Aorta (tissue), 5 donors: ENCODE data around the gene LSAMP. TPM values are rescaled to one million over a fixed set of nuclear protein-coding genes. Genes with fewer than 3 reads are reported as not detected.

Source experiments
- ATAC-seq: fragments of 200-7000 bp; cut with Tn5 transposase; one replicate; pipeline ENCODE4 v1.9.1; 2022; ENCODE audit warnings: moderate library complexity; ENCODE audit not compliant: low FRiP score
- DNase-seq, 2 donors: peaks; one replicate each; pipeline ENCODE4 v3.0.0-alpha.2; 2020
- H3K27ac ChIP-seq, 2 donors: one replicate each; pipeline ENCODE4 v1.5.1; 2013; ENCODE audit warnings: low read length in 2 of 2, mild to moderate bottlenecking in 2 of 2, moderate library complexity in 2 of 2, control low read depth in 1 of 2, inconsistent platforms in 1 of 2, low read depth in 1 of 2
- H3K27me3 ChIP-seq, 2 donors: one replicate each; pipeline ENCODE4 v1.6.1; 2013; ENCODE audit warnings: control low read depth in 1 of 2, low read length in 1 of 2, mild to moderate bottlenecking in 1 of 2, moderate library complexity in 1 of 2; ENCODE audit not compliant: insufficient read depth in 2 of 2, control insufficient read depth in 1 of 2
- H3K36me3 ChIP-seq, 2 donors: one replicate each; pipeline ENCODE4 v1.6.1; 2013; ENCODE audit warnings: control low read depth in 1 of 2, low read length in 1 of 2, mild to moderate bottlenecking in 1 of 2; ENCODE audit not compliant: insufficient read depth in 2 of 2, control insufficient read depth in 1 of 2
- H3K4me1 ChIP-seq, 2 donors: one replicate each; pipeline ENCODE4 v1.6.1; 2013; ENCODE audit warnings: low read length in 2 of 2, control low read depth in 1 of 2, mild to moderate bottlenecking in 1 of 2, moderate library complexity in 1 of 2; ENCODE audit not compliant: insufficient read depth in 2 of 2, control insufficient read depth in 1 of 2
- H3K4me3 ChIP-seq, 2 donors: one replicate each; pipeline ENCODE4 v1.5.1; 2013; ENCODE audit warnings: low read length in 2 of 2, control low read depth in 1 of 2, mild to moderate bottlenecking in 1 of 2
- H3K9me3 ChIP-seq: one replicate; pipeline ENCODE4 v1.6.1; 2013; ENCODE audit warnings: mild to moderate bottlenecking, low read length; ENCODE audit not compliant: control insufficient read depth
- WGBS, 2 donors: extraction: QIAGEN DNeasy Blood & Tissue Kit; methylation state at CpG; one replicate each; pipeline ENCODE4 v1.1.7; 2013; 5-methylcytosine and 5-hydroxymethylcytosine counted together
- intact Hi-C, 2 donors: fragments of 100-400 bp; cut with DNase I; formaldehyde crosslinking; loops; one replicate each; pipeline versions ENCODE4 v1.14.2 to v1.15.0; 2022
- polyA plus RNA-seq, 2 donors: library from polyadenylated mRNA; stranded (reverse); fragments of 200-250 nt; gene quantifications; one replicate each; pipeline ENCODE4 v1.2.3, GENCODE V29; 2013
- total RNA-seq, 2 donors: library from RNA; stranded (reverse); fragmentation: NEBNext Ultra II Directional; extraction: Animal tissue kit (Norgen Biotek cat#: 25700); gene quantifications; one replicate each; pipeline ENCODE4 v1.2.1, GENCODE V29; 2021
- donor health status: healthy with polysubstance abuse.
- donor health status: Bipolar disorder and iron deficiency.
- donor health status: DM: no; HTN: no; CAD: no.
- donor health status: DM: no; HTN: no; CAD: no.
- donor health status: DM: yes; HTN: yes; CAD: no.

The LSAMP gene
- total and polyA plus RNA-seq, 4 donors: 0.38 to 7.8 (median 0.88) TPM; not detected in 1

- WGBS, 2 donors: 24 to 29% methylated on average over 4 of the region's 4 CpGs
- H3K27me3 ChIP-seq: no peaks in the 10 kb centered on the region
- DNase-seq: no peak
- intact Hi-C loops: no loop called here
- no peaks in the 10 kb centered on the region for H3K4me1 ChIP-seq
- no peaks in the 10 kb centered on the region for H3K9me3 ChIP-seq
- no peak for ATAC-seq
- no peaks in the 10 kb centered on the region for H3K36me3 ChIP-seq
- no peak overlapping the region for H3K27ac ChIP-seq
- no peak overlapping the region for H3K4me3 ChIP-seq
Observed at GRCh38 chr3:116302087-116302747, 143.1 kb downstream of the LSAMP start.

GRCh38 chr3:116301422-116301821 is 143.9 kb downstream of the LSAMP start:
- DNase-seq (no peak), ATAC-seq (no peak)
- H3K27me3 ChIP-seq: no peaks in the 10 kb centered on the region
- intact Hi-C loops: no loop called here
- no peak overlapping the region for H3K27ac ChIP-seq
- no peaks in the 10 kb centered on the region for H3K36me3 ChIP-seq
- 74 to 90% methylated on average over 1 of the region's 1 CpG for WGBS, 2 donors
- H3K4me1 ChIP-seq: no peaks in the 10 kb centered on the region
- H3K4me3 ChIP-seq: no peak overlapping the region
- H3K9me3 ChIP-seq: no peaks in the 10 kb centered on the region

- Histone ChIP-seq H3K9me3 (no peaks in the 10 kb centered on the region), H3K27ac (no peak overlapping the region), H3K36me3 (no peaks in the 10 kb centered on the region), H3K27me3 (no peaks in the 10 kb centered on the region), H3K4me1 (no peaks in the 10 kb centered on the region), H3K4me3 (no peak overlapping the region)
- ATAC-seq: no peak
- intact Hi-C loops: no loop called here
- DNase-seq: no peak
- 92 to 94% methylated on average over 5 of the region's 5 CpGs for WGBS, 2 donors
Observed at GRCh38 chr3:116300226-116300625, 145.1 kb downstream of the LSAMP start.

- no peaks in the 10 kb centered on the region for H3K9me3 ChIP-seq
- DNase-seq (no peak), ATAC-seq (no peak)
- intact Hi-C loops: no loop called here
- H3K27ac ChIP-seq: no peak overlapping the region
- H3K4me1 ChIP-seq: no peaks in the 10 kb centered on the region
- H3K36me3 ChIP-seq: no peaks in the 10 kb centered on the region
- 88 to 94% methylated on average over 3 of the region's 3 CpGs for WGBS, 2 donors
- H3K27me3 ChIP-seq: no peaks in the 10 kb centered on the region
- no peak overlapping the region for H3K4me3 ChIP-seq
Observed at GRCh38 chr3:116299646-116300081, 145.6 kb downstream of the LSAMP start.

GRCh38 chr3:116298151-116298550 is 147.1 kb downstream of the LSAMP start:
- Histone ChIP-seq H3K9me3 (no peaks in the 10 kb centered on the region), H3K36me3 (no peaks in the 10 kb centered on the region), H3K27me3 (no peaks in the 10 kb centered on the region), H3K4me1 (no peaks in the 10 kb centered on the region), H3K27ac (no peak overlapping the region), H3K4me3 (no peak overlapping the region)
- DNase-seq: no peak
- WGBS, 2 donors: 27 to 35% methylated on average over 1 of the region's 1 CpG
- intact Hi-C loops: no loop called here
- no peak for ATAC-seq

- no peak for ATAC-seq
- H3K9me3 ChIP-seq: no peaks in the 10 kb centered on the region
- WGBS, 2 donors: 93 to 95% methylated on average over 4 of the region's 4 CpGs
- H3K36me3 ChIP-seq: no peaks in the 10 kb centered on the region
- H3K27me3 ChIP-seq: no peaks in the 10 kb centered on the region
- intact Hi-C loops: no loop called here
- H3K27ac ChIP-seq: no peak overlapping the region
- DNase-seq: no peak
- no peaks in the 10 kb centered on the region for H3K4me1 ChIP-seq
- no peak overlapping the region for H3K4me3 ChIP-seq
Observed at GRCh38 chr3:116291141-116291540, 154.1 kb downstream of the LSAMP start.

- no peak overlapping the region for H3K4me3 ChIP-seq
- intact Hi-C loops: no loop called here
- H3K9me3 ChIP-seq: no peaks in the 10 kb centered on the region
- no peak for ATAC-seq
- H3K4me1 ChIP-seq: no peaks in the 10 kb centered on the region
- H3K36me3 ChIP-seq: no peaks in the 10 kb centered on the region
- 53 to 61% methylated on average over 4 of the region's 4 CpGs for whole genome bisulfite sequencing, 2 donors
- no peak for DNase-seq
- H3K27ac ChIP-seq: no peak overlapping the region
- no peaks in the 10 kb centered on the region for H3K27me3 ChIP-seq
Observed at GRCh38 chr3:116288485-116288884, 156.8 kb downstream of the LSAMP start.

GRCh38 chr3:116285781-116286421 is 159.4 kb downstream of the LSAMP start:
- Histone ChIP-seq H3K9me3 (no peaks in the 10 kb centered on the region), H3K4me3 (no peak overlapping the region), H3K27me3 (no peaks in the 10 kb centered on the region), H3K27ac (no peak overlapping the region), H3K4me1 (no peaks in the 10 kb centered on the region), H3K36me3 (no peaks in the 10 kb centered on the region)
- ATAC-seq (no peak), DNase-seq (no peak)
- intact Hi-C loops: no loop called here
- 93 to 100% methylated on average over 1 of the region's 1 CpG for WGBS, 2 donors
